ENCODE data around the gene C20orf202. TPM values are rescaled to one million over a fixed set of nuclear protein-coding genes. Genes with fewer than 3 reads are reported as not detected.

C20orf202 gene
- total RNA-seq, 1 experiment from 2014 or later = not detected

- no peak overlapping the region for H3K9ac ChIP-seq (ENCODE audit: low read length)
- H4K20me1 ChIP-seq (ENCODE audit: insufficient read depth) = no peaks in the 10 kb centered on the region
- no peak overlapping the region for H3K27ac ChIP-seq (ENCODE audit: low read depth, low read length)
- no peaks in the 10 kb centered on the region for H3K9me2 ChIP-seq (ENCODE audit: insufficient read depth)
- no peaks in the 10 kb centered on the region for H3K4me1 ChIP-seq (ENCODE audit: control insufficient read depth in 1 of 2, insufficient read depth in 2 of 2, low read length in 2 of 2)
- no peaks in the 10 kb centered on the region for H3K79me2 ChIP-seq (ENCODE audit: insufficient read depth, low read length)
- H3K27me3 ChIP-seq (ENCODE audit: insufficient read depth, low read length) = no peaks in the 10 kb centered on the region
- ATAC-seq (no peak), DNase-seq (ENCODE audit: low read depth, low spot score) (no peak)
- H3K36me3 ChIP-seq (ENCODE audit: control insufficient read depth in 1 of 2, insufficient read depth in 2 of 2, low read length in 2 of 2) = no peaks in the 10 kb centered on the region
- no peak overlapping the region for H3K4me3 ChIP-seq (replicated peaks in 1 of 2; ENCODE audit: low read depth in 1 of 2, low read length in 2 of 2)
- no peak overlapping the region for H3K4me2 ChIP-seq (ENCODE audit: low read length)
- no peak overlapping the region for H2AFZ ChIP-seq (ENCODE audit: low read depth, low read length, poor library complexity, severe bottlenecking)
- ChIA-PET RAD21 (ENCODE audit: low non-redundant PET in 1 of 2, low total read pairs in 2 of 2, uncharacterized antibody in 2 of 2, unreplicated experiment in 2 of 2) (no interaction called here), CTCF (no interaction called here), POLR2A (no interaction called here)
- H3K9me3 ChIP-seq (ENCODE audit: control insufficient read depth in 1 of 2, insufficient read depth in 1 of 2, low read depth in 1 of 2, low read length in 2 of 2) = no peaks in the 10 kb centered on the region
- TF ChIP-seq JUND (IDR thresholded peaks at IDR 0.05) = no peak
- TF ChIP-seq RAD21 (IDR thresholded peaks at IDR 0.05; ENCODE audit: low read depth) = no peak
- TF ChIP-seq ZFX (IDR thresholded peaks at IDR 0.05) = no peak
- TF ChIP-seq CBX3 (IDR thresholded peaks at IDR 0.05; ENCODE audit: low read depth) = no peak
- TF ChIP-seq EZH2phosphoT487 (IDR thresholded peaks at IDR 0.05; ENCODE audit: borderline replicate concordance) = no peak
- TF ChIP-seq CTCF (IDR thresholded peaks at IDR 0.05 in 2 of 3, conservative IDR thresholded peaks at IDR 0.05 in 1 of 3; ENCODE audit: borderline replicate concordance in 1 of 3, insufficient read depth in 1 of 3, low read depth in 2 of 3, low read length in 2 of 3) = no peak
- no peak for TF ChIP-seq SIN3A (IDR thresholded peaks at IDR 0.05; ENCODE audit: low read depth)
- TF ChIP-seq CEBPB (IDR thresholded peaks at IDR 0.05; ENCODE audit: low read depth) = no peak
- no peak for TF ChIP-seq ELF1 (IDR thresholded peaks at IDR 0.05; ENCODE audit: borderline replicate concordance, low read depth)
- TF ChIP-seq POLR2AphosphoS5 (IDR thresholded peaks at IDR 0.05; ENCODE audit: low read depth, low read length) = no peak
- TF ChIP-seq SRF (IDR thresholded peaks at IDR 0.05; ENCODE audit: low read depth) = no peak
- no peak for TF ChIP-seq TCF7L2 (IDR thresholded peaks at IDR 0.05; ENCODE audit: borderline replicate concordance, extremely low read depth, insufficient read depth, insufficient read length)
- TF ChIP-seq YY1 (IDR thresholded peaks at IDR 0.05; ENCODE audit: extremely low read depth, insufficient replicate concordance, low read depth, low read length) = no peak
- TF ChIP-seq SP1 (IDR thresholded peaks at IDR 0.05; ENCODE audit: low read depth) = no peak
- no peak for TF ChIP-seq ZBTB33 (IDR thresholded peaks at IDR 0.05; ENCODE audit: extremely low read depth, insufficient replicate concordance, low read length)
- BruUV-seq (replicated peaks) = no TSS peak
- intact Hi-C loops (cut with micrococcal nuclease) = no loop called here
Measured at GRCh38 chr20:1254254-1254653, 51.0 kb downstream of the C20orf202 start.

Measured in HCT116 (cell line).